Suprapubic skin (tissue), 4 donors: ENCODE data around the gene MAN1C1. TPM values are rescaled to one million over a fixed set of nuclear protein-coding genes. Genes with fewer than 3 reads are reported as not detected.

Experiments used
- DNase-seq, 2 donors: peaks; one replicate each; pipeline ENCODE4 v3.0.0-alpha.2; 2019; ENCODE audit warnings: low spot score in 2 of 2
- H3K27ac ChIP-seq: fragments of 200-600 bp; sonication (generic); one replicate; pipeline ENCODE4 v1.5.1; 2019
- H3K27me3 ChIP-seq: fragments of 200-600 bp; sonication (generic); one replicate; pipeline ENCODE4 v1.5.1; 2019
- H3K36me3 ChIP-seq: fragments of 200-600 bp; sonication (generic); one replicate; pipeline ENCODE4 v1.5.1; 2019
- H3K4me1 ChIP-seq: fragments of 200-600 bp; sonication (generic); one replicate; pipeline ENCODE4 v1.5.1; 2019
- H3K4me3 ChIP-seq: fragments of 200-600 bp; sonication (generic); one replicate; pipeline ENCODE4 v1.5.1; 2019; ENCODE audit warnings: mild to moderate bottlenecking
- H3K9me3 ChIP-seq: fragments of 200-600 bp; sonication (generic); one replicate; pipeline ENCODE4 v1.5.1; 2019
- EP300 ChIP-seq: sonication (generic); formaldehyde crosslinking; IDR thresholded peaks from one replicate; pipeline ENCODE4 v1.6.1; 2017; ENCODE audit warnings: antibody characterized with exemption
- POLR2A ChIP-seq, 2 donors: fragments of 450-650 bp; IDR thresholded peaks; one replicate each; pipeline ENCODE4 v1.6.1; 2017; ENCODE audit warnings: antibody characterized with exemption in 2 of 2, mild to moderate bottlenecking in 2 of 2, moderate library complexity in 2 of 2
- POLR2AphosphoS5 ChIP-seq, 3 donors: sonication (generic); formaldehyde crosslinking; IDR thresholded peaks; one replicate each; pipeline ENCODE4 v1.6.1; 2017; ENCODE audit warnings: antibody characterized with exemption in 3 of 3
- WGBS: methylation state at CpG from one replicate; pipeline ENCODE4 v1.1.5; 2018; 5-methylcytosine and 5-hydroxymethylcytosine counted together
- total RNA-seq, 4 donors: library from RNA; depleted of rRNA; stranded (reverse); fragments of >200 nt; gene quantifications; one replicate each; pipeline ENCODE4 v1.1.0, GENCODE V29; 2016
- TF ChIP-seq, protein P1 (sequence below), 2 donors: fragments of 200-600 bp in 1 of 2; fragments of 450-650 bp in 1 of 2; sonication (generic) in 1 of 2; IDR thresholded peaks; one replicate each; pipeline ENCODE4 v1.5.1; 2016 to 2019; ENCODE audit warnings: antibody characterized with exemption in 2 of 2, mild to moderate bottlenecking in 1 of 2, moderate library complexity in 1 of 2

Gene MAN1C1
- total RNA-seq, 4 donors from 2014 or later = 7.3 to 15.2 (median 8.0) TPM

DNA sequence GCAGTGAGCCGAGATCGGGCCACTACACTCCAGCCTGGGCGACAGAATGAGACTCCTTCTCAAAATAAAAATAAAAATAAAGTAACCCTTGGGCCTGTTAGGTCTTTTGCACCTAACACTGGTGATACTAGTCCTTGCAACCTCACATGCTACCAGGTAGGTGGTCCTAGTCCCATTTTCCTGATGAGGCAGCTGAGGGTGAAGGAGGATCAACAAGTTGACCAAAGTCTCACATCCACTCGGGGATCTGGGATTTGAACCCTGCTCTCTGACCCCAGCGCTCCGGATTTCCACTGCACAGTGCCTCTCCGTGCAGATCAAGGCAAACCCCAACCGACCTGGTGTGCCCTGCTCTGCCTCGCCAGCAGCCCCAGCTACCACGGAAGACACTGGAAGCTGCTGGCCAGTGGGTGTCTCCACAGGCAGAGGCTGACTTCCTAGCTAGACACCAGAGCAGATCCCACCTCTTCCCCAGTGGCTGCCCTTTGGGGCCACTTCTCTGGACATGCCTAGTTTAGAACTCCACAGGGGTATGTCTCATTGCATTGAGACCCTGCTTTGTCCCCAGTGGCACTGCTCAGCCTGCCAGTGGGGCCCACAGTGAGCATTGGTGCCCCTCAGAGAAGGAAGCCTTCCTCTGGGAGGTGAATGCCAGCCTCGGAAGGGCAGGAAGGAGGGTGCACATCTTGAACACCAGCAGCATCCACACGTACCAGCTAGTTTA is 45.6 kb upstream of the MAN1C1 start:
- Histone ChIP-seq H3K36me3 (peaks cover 2% of the 10 kb centered on the region), H3K27ac (no peak overlapping the region), H3K4me3 (no peak overlapping the region), H3K27me3 (no peaks in the 10 kb centered on the region), H3K4me1 (peaks cover 48% of the 10 kb centered on the region), H3K9me3 (no peaks in the 10 kb centered on the region)
- DNase-seq = no peak
- 94% methylated on average over 10 of the region's 12 CpGs for WGBS
- no peak for TF ChIP-seq POLR2AphosphoS5 (IDR thresholded peaks at IDR 0.05)
- TF ChIP-seq EP300 = no peak
- TF ChIP-seq, protein P1, sequence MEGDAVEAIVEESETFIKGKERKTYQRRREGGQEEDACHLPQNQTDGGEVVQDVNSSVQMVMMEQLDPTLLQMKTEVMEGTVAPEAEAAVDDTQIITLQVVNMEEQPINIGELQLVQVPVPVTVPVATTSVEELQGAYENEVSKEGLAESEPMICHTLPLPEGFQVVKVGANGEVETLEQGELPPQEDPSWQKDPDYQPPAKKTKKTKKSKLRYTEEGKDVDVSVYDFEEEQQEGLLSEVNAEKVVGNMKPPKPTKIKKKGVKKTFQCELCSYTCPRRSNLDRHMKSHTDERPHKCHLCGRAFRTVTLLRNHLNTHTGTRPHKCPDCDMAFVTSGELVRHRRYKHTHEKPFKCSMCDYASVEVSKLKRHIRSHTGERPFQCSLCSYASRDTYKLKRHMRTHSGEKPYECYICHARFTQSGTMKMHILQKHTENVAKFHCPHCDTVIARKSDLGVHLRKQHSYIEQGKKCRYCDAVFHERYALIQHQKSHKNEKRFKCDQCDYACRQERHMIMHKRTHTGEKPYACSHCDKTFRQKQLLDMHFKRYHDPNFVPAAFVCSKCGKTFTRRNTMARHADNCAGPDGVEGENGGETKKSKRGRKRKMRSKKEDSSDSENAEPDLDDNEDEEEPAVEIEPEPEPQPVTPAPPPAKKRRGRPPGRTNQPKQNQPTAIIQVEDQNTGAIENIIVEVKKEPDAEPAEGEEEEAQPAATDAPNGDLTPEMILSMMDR (IDR thresholded peaks at IDR 0.05) = no peak
- TF ChIP-seq POLR2A (IDR thresholded peaks at IDR 0.05) = no peak

DNA sequence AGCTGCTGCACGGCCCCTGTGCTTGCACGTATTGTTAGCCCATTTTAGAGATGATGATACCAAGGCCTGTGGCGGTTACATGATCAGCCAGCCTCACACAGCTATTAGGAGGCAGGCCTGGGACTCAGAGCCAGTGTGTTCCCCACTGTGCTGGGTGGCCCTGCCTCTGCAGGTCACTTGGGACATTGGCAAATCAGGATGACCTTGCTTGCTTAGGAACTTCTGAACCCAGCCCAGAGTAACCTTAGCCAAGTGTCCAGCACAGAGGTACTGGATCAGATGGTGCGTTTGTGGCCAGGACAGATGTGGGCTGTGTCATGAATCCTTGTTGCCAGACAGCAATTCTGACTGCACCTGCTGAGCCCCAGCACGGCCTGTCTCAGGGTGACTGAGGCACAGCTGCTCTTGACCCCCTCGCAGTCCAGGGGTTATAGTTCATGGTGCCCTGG is 45.0 kb upstream of the MAN1C1 start:
- TF ChIP-seq EP300 (no peak), POLR2A (IDR thresholded peaks at IDR 0.05) (no peak), POLR2AphosphoS5 (IDR thresholded peaks at IDR 0.05) (no peak)
- TF ChIP-seq, protein P1 (IDR thresholded peaks at IDR 0.05) = no peak
- Histone ChIP-seq H3K4me3 (no peak overlapping the region), H3K9me3 (no peaks in the 10 kb centered on the region), H3K4me1 (peaks cover 42% of the 10 kb centered on the region), H3K36me3 (no peaks in the 10 kb centered on the region), H3K27ac (no peak overlapping the region), H3K27me3 (no peaks in the 10 kb centered on the region)
- no peak for DNase-seq
- WGBS = 91% methylated on average over 4 of the region's 6 CpGs

DNA sequence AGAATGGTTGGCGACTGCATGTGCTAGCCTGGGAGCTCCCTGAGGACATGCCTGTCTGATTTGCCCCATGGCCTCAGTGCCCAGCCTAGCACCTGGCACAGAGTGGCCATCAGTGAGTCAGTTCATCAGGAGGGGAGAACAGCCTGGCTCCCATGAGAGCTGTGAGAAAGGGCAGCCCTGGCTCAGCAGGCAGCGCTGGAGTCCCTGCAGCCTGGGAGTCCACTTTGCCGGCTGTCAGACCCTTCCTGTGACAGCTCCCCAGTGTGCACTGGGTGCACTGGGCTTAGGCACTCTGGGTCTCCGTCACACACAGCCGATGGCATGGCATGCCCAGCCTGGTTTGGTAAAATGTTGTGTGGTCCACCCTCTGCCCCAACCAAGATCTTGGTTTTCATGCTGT is 44.5 kb upstream of the MAN1C1 start:
- Histone ChIP-seq H3K27ac (no peak overlapping the region), H3K27me3 (no peaks in the 10 kb centered on the region), H3K9me3 (no peaks in the 10 kb centered on the region), H3K4me1 (peaks cover 36% of the 10 kb centered on the region), H3K36me3 (no peaks in the 10 kb centered on the region), H3K4me3 (no peak overlapping the region)
- no peak for DNase-seq
- 87% methylated on average over 3 of the region's 5 CpGs for WGBS
- TF ChIP-seq, protein P1 (IDR thresholded peaks at IDR 0.05) = no peak
- no peak for TF ChIP-seq EP300
- TF ChIP-seq POLR2A (IDR thresholded peaks at IDR 0.05) = no peak

DNA sequence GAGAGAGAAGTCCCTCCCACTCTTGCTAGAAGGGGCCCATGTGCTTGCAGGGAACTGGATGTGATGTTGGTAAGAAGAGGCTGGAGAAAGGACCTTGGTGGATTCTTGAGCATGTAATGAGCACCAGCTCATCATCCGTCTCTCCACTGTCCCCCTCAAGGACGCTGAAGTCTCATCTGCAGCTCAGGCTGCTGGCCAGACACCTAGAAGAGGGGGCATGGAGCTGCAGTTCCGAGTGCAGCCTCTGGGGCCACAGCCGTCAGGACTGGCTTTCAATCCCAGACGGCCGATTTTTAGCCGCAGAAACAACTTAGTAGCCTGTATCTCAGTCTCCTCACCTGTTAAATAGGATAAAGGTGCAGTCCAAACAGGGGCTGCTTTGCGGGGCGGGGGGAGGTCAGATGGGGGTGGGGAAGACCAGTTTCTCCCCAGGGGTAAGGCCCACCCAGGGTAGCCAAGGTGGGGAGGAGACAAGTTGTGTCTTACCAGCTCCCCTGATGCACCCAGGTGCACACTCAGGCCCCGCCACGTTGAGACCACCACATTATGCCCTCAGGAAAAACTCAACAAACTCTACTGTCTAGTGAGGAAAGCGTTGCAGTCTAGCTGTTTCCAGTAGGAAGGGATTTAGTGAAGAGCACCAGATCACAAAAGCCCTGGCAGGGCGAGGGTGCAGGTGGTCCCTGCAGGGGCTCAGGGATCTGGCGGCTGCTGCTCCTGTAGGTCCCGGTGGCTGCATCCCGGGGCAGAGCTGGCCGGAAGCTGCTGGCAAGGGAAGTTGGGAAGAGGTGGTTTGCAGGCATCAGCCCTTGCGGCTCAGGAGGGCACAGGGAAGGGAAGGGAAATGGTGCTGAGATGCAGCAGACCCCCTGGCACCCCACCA is 43.6 kb upstream of the MAN1C1 start:
- DNase-seq = no peak
- Histone ChIP-seq H3K27me3 (no peaks in the 10 kb centered on the region), H3K4me1 (peaks cover 28% of the 10 kb centered on the region), H3K27ac (no peak overlapping the region), H3K9me3 (no peaks in the 10 kb centered on the region), H3K36me3 (no peaks in the 10 kb centered on the region), H3K4me3 (no peak overlapping the region)
- TF ChIP-seq, protein P1 (IDR thresholded peaks at IDR 0.05) = peak; percentile 69 to 89
- no peak for TF ChIP-seq POLR2AphosphoS5 (IDR thresholded peaks at IDR 0.05)
- WGBS = 34% methylated on average over 18 of the region's 18 CpGs

DNA sequence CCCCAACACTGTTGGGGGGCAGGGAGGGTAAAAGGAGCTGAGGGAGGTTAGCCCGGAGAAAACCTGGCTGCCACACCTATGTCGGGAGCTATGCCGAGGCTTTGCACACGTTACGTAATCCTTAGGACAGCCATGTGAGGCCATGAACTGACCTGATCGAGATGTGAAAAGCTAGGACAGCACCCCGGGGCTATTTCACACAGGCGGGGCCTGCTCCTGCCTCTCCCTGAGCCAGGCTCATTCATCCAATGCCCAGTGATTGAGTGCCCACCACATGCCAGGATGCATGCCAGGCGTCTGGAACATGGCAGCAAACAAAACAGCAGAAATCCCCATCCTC is 43.0 kb upstream of the MAN1C1 start:
- TF ChIP-seq, protein P1 (IDR thresholded peaks at IDR 0.05) = no peak
- no peak for TF ChIP-seq EP300
- TF ChIP-seq POLR2AphosphoS5 (IDR thresholded peaks at IDR 0.05) = no peak
- TF ChIP-seq POLR2A (IDR thresholded peaks at IDR 0.05) = no peak
- DNase-seq = no peak
- no peaks in the 10 kb centered on the region for H3K36me3 ChIP-seq
- H3K27ac ChIP-seq = no peak overlapping the region
- peaks cover 22% of the 10 kb centered on the region for H3K4me1 ChIP-seq
- WGBS = 68% methylated on average over 9 of the region's 9 CpGs
- no peak overlapping the region for H3K4me3 ChIP-seq
- no peaks in the 10 kb centered on the region for H3K27me3 ChIP-seq
- H3K9me3 ChIP-seq = no peaks in the 10 kb centered on the region
